Jurkat, Clone E6-1 (cell line): Measurements from ENCODE around the gene CTSA.
"Not testable (repeated sequence)": the region's sequence is repeated elsewhere in the genome, so short reads cannot be mapped to it uniquely, and the experiment has no call there.

ENCODE experiments used
- DNase-seq: peaks from one replicate; pipeline ENCODE4 v3.0.0-alpha.2; 2011; ENCODE audit warnings: low read depth, low spot score
- H3K4me3 ChIP-seq: 2 replicates; pipeline ENCODE4 v1.5.1; 2011; ENCODE audit warnings: mild to moderate bottlenecking, low read length, control low read depth, moderate library complexity

The CTSA gene

GRCh38 chr20:45910670-45911485, 19.7 kb downstream of the CTSA start:
- H3K4me3 ChIP-seq, result peak overlapping the region; percentile 21
- DNase-seq, result peak; percentile 86

DNA sequence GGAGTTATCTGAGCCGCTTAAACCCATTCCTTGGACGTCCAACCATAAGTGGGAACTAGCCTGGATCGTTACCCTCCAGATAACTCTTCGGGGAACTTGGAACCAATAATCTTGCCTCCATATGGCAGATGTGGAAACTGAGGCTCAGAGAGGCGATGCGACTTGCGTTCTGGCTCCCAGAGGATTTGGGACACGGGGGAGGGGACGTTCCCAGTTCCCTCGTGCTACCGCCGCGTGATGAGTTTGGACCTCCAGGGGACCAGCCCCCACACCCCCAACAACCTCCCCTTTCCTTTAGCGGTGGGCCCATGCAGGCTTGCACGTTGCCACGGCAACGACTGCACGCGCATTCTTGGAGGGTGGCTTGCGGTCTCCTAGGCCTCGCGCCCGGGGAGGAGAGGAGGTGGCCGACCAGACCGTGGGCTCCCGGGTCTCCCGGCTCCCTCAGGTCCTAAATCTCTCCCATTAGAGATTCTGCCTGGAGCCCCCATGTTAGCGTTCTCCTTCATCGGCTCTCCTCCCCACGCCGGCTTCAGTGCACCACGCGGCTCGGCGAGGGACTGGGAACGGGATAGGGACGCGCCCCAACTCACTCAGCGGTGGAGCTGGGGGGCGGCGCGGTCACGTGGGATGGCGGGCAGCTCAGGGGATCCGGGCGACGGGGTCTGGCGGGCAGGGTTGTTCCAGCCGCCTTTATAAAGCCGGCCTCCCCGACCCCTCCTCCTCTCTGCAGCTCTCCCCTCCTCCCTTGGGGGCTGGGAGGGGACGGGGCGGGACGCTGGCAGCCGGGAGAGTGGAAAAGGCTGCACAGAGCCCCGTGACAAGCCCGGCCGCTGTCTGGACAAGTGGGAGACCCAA, 20.6 kb downstream of the CTSA start, which contains the start of gene PLTP:
Gene PLTP (minus strand): TSS at position 670 of the 858 bp plus-strand sequence. CDS start 703 bp downstream, outside the sequence.
- no peak within 1 kb of the TSS for H3K4me3 ChIP-seq
- DNase-seq, result no peak

DNA sequence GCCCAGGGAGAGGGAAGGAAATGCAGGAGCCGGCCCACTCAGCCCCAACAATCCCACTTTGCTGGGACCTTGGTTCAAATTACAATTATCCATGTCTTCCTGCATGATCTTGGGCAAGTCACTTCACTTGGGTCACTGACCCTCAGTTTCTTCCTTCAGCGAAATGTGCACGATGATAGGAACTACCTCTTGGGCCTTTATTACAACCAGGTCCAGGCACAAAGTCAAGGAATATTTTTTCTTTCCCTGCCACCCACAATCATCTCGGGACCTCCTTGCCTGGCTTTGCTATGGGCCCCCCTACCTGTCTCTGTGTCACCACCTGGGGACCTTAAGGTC, 21.2 kb downstream of the CTSA start:
- no peak overlapping the region for H3K4me3 ChIP-seq
- no peak for DNase-seq

DNA sequence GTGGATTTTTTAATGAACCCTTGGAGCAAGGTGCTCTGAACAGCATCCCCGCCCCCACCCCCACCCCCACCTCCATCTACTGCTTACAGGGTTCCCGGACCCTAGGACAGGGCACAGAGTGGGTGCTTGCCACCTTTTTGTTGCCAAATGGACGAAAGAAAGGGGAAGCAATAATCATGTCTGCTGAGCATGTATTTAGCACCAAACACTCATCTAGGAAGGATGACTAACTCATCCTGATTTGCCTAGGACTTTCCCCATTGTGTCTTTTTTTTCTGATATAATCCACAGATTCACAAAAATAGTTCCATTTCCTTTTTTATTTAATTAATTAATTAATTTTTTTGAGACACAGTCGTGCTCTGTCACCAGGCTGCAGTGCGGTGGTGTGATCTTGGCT, 22.0 kb downstream of the CTSA start:
- no peak for DNase-seq
- no peak overlapping the region for H3K4me3 ChIP-seq

GRCh38 chr20:45917790-45918141, 26.6 kb downstream of the CTSA start:
- DNase-seq, result no peak
- no peak overlapping the region for H3K4me3 ChIP-seq

DNA sequence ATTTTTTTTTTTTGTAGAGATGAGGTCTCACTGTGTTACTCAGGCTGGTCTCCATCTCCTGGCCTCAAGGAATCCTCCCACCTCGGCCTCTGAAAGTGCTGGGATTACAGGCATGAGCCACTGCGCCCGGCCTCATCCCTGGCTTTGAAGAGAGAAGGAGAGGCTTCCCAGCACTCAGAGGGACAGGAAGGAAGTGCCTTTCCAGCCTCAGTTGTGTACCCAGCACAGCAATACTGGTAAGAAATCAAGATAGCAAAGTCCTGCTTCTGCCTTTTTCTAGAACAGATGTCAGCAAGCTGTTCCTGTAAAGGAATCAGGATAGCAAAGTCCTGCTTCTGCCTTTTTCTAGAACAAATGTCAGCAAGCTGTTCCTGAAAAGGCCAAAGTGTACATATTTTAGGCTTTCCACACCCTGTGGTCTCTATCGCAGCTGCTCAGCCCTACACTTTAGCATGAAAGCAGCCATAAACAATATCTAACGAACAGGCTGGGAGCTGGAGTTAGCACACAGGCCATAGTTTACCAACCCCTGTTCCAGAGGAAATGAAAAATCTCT, 27.1 kb downstream of the CTSA start:
- H3K4me3 ChIP-seq, result no peak overlapping the region
- no peak for DNase-seq

GRCh38 chr20:45918779-45919537, 27.8 kb downstream of the CTSA start:
- no peak overlapping the region for H3K4me3 ChIP-seq
- no peak for DNase-seq

DNA sequence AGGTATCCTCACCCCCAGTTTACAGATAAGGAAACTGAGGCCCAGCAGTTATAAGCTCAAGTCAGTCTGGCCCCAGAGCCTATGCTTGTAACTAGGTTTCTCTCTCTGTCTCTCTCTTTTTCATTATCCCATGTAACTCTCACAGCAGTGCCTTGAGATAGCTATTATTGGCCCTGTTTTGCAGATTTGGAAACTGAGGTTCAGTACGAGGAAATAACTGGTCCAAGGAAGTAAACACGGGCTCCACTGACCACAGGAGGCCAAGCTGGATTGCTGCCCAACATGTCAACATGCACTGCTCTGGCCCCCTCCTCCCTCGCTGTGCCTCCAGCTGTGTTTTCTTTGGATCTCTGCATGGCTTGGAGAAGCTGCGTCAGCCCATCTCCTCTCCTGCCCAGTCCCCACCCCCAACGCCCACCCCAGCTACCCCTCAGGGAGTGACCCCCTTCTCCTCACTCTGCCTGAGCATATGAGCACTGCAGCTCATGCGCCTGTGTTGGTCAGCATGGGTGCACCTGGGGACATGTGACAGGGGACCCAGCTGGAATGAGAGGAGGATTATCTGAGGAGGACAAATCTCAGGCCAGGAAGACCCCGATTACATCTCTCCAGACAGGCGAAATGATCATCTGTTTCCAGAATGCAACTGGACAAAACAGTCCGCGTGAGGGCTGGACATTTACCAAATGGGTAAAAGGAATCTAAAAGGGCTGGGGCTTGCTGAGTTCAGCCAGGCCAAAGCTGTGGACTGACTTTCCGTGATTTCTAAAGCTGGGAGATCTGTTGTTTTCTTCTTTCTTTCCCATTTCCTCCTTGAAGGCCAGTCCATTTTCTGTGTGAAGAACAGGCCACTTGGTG, 28.6 kb downstream of the CTSA start:
- DNase-seq, result no peak
- H3K4me3 ChIP-seq, result no peak overlapping the region

GRCh38 chr20:45920462-45921336, 29.6 kb downstream of the CTSA start:
- no peak for DNase-seq

DNA sequence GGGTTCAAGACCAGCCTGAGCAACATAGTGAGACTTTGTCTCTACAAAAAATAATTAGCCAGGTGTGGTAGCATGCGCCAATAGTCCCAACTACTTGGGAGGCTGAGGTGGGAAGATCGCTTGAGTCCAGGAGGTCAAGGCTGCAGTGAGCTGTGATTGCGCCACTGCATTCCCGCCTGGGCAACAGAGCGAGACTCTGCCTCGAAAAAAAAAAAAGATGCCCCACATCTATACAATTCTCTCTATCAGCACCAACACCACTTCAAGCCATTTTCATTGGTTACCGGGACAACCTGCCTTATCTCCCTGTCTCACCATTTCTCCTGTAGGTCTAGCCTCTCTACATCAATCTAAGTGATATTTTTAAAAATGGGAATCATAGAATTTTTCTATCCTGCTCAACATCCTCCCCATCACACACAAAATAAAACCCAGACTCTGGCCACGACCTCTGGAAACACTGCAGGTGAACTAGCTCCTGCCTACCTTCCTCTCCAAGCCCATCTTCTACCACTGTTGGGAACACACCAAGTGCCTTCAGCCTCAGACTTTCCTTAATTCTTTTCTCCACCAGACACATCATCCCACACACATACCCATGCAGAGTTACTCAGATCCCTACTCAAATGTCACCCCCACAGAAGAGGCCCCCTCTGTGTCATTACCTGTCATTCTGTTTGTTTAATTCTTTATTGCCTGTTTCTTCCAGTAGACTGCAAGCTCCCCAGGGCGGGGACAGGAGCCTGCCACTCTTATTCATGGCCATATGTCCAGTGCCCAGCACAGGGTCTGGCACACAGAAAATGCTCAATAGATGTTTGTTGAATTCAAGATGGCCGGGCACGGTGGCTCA, 30.4 kb downstream of the CTSA start:
- no peak for DNase-seq
- no peak overlapping the region for H3K4me3 ChIP-seq

More at GRCh38 chr20:45920462-45921336, 29.6 kb downstream of the CTSA start:
- no peak overlapping the region for H3K4me3 ChIP-seq

DNA sequence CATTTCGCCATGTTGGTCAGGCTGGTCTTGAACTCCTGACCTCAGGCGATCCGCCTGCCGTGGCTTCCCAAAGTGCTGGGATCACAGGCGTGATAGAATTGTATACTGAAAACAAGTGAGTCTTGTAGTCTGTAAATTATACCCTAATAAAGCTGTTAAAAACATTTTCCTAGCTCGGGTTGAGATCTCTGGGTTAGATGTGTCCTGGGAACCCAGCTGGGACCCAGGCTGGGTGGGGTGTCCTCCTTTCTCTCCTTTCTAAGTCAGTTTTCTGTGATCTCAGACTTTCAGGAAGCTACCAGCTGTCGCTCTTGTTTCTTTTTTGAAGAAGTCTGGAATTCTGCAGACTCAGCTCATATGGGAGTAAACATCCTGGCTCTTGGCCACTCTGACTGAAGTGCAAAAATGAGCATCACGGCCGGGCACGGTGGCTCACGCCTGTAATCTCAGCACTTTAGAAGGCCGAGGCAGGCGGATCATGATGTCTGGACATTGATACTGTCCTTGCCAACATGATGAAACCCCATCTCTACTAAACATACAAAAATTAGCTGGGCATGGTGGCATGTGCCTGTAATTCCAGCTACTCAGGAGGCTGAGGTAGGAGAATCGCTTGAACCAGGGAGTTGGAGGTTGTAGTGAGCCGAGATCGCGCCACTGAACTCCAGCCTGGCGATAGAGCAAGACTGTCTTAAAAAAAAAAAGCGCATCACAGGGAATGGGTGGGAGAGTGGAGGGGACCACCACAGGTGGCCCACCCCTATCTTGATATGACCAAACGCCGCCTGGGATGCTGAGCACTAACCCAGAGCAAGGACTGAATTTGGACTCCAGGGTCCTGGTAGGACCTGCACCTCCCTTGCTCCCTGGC, 33.5 kb downstream of the CTSA start:
- no peak for DNase-seq
- H3K4me3 ChIP-seq, result no peak overlapping the region

GRCh38 chr20:45925821-45926506, 34.8 kb downstream of the CTSA start:
- H3K4me3 ChIP-seq, result no peak overlapping the region
- DNase-seq, result no peak

DNA sequence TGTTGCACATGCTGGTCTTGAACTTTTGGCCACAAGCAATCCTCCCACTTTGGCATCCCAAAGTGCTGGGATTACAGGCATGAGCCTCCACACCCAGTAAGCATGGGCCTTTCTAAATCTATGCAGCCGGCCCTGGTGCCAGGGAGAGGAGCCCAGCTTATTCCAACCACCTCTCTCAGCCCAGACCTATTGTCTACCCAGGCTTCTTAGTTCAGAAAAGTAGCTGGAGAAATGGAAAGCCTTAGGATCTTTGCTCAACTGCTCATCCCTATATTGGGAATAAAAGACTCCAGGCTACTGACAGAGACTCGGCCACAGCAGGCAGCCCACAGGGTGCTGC, 35.6 kb downstream of the CTSA start:
- no peak for DNase-seq
- no peak overlapping the region for H3K4me3 ChIP-seq

- DNase-seq, result no peak
- H3K4me3 ChIP-seq, result no peak overlapping the region
Observed at GRCh38 chr20:45927071-45927878, 36.1 kb downstream of the CTSA start.

DNA sequence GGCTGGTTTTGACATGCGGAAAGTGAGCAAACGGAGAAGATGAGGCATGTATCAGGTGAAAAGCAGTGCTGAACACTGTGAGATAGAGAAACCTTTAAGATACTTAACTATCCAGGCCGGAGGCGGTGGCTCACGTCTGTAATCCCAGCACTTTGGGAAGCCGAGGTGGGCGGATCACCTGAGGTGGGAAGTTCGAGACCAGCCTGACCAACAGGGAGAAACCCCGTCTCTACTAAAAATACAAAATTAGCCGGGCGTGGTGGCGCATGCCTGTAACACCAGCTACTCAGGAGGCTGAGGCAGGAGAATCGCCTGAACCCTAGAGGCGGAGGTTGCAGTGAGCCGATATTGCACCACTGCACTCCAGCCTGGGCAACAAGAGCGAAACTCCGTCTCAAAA, 40.5 kb downstream of the CTSA start:
- not testable (repeated sequence) for H3K4me3 ChIP-seq, DNase-seq
